Right lobe of liver (tissue), 6 donors: ENCODE results near the gene CD2AP. TPM values are rescaled to one million over a fixed set of nuclear protein-coding genes. Genes with fewer than 3 reads are reported as not detected.

ENCODE experiments used
- ATAC-seq, 4 donors: fragments of 200-7000 bp; cut with Tn5 transposase; one replicate each; pipeline ENCODE4 v1.9.1; 2020; ENCODE audit warnings: mild to moderate bottlenecking in 4 of 4, moderate library complexity in 4 of 4
- DNase-seq, 3 donors: peaks; one replicate each; pipeline ENCODE4 v3.0.0-alpha.2; 2020
- H3K27ac ChIP-seq, 3 donors: fragments of 200-600 bp; one replicate each; pipeline ENCODE4 v1.8.0; 2022
- H3K27me3 ChIP-seq, 2 donors: fragments of 200-600 bp; one replicate each; pipeline ENCODE4 v1.8.0; 2022
- H3K36me3 ChIP-seq, 4 donors: fragments of 200-600 bp; sonication (generic) in 1 of 4; one replicate each; pipeline versions ENCODE4 v1.5.1 to v1.8.0; 2017 to 2022; ENCODE audit warnings: control low read depth in 1 of 4
- H3K4me1 ChIP-seq, 4 donors: fragments of 200-600 bp; sonication (generic) in 1 of 4; one replicate each; pipeline versions ENCODE4 v1.5.1 to v1.8.0; 2017 to 2022; ENCODE audit warnings: control low read depth in 1 of 4
- H3K4me3 ChIP-seq, 3 donors: fragments of 200-600 bp; one replicate each; pipeline ENCODE4 v1.8.0; 2022
- H3K9me3 ChIP-seq, 4 donors: fragments of 200-600 bp; sonication (generic) in 1 of 4; one replicate each; pipeline versions ENCODE4 v1.5.1 to v1.8.0; 2017 to 2022; ENCODE audit warnings: control low read depth in 1 of 4
- CTCF ChIP-seq, 4 donors: fragments of 200-600 bp in 3 of 4; fragments of 450-650 bp in 1 of 4; IDR thresholded peaks; one replicate each; pipeline versions ENCODE4 v1.5.1 to v1.8.0; 2016 to 2022; ENCODE audit warnings: antibody characterized with exemption in 4 of 4, mild to moderate bottlenecking in 2 of 4
- POLR2A ChIP-seq: fragments of 450-650 bp; IDR thresholded peaks from one replicate; pipeline ENCODE4 v1.6.1; 2017; ENCODE audit warnings: antibody characterized with exemption, mild to moderate bottlenecking
- WGBS: methylation state at CpG from one replicate; pipeline ENCODE4 v1.1.6; 2018; ENCODE audit warnings: low coverage, low lambda C conversion rate; ENCODE audit not compliant: insufficient coverage; ENCODE audit errors: missing lambda C conversion rate; 5-methylcytosine and 5-hydroxymethylcytosine counted together
- intact Hi-C, 2 donors: fragments of 100-400 bp; cut with DNase I; formaldehyde crosslinking; loops; one replicate each; pipeline versions ENCODE4 v1.11.2 to v1.14.1; 2022
- total RNA-seq, 6 experiments: library from RNA; depleted of rRNA in 2 of 6; stranded (reverse); fragments of >200 nt in 2 of 6; fragmentation: NEBNext Ultra II Directional in 3 of 6; extraction: Animal tissue kit (Norgen Biotek cat#: 25700) in 3 of 6; gene quantifications; one replicate each; pipeline versions ENCODE4 v1.1.0 to v1.2.4, GENCODE V29; 2016 to 2023
- donor health status: DM: no; HTN: yes; CAD: no.
- donor health status: DM: no; HTN: no; CAD: no.
- donor health status: DM: no; HTN: no; CAD: no.
- donor health status: DM: no; HTN: yes; CAD: no.
- donor health status: DM: no; HTN: yes; CAD: no.

CD2AP gene
- total RNA-seq, 6 experiments from 2014 or later: 12.0 to 24.8 (median 15.1) TPM

GRCh38 chr6:47661960-47662359 lies 184.4 kb downstream of the CD2AP start:
- no peak overlapping the region for H3K27ac ChIP-seq
- peaks cover 0 to 5% of the 10 kb centered on the region in 2 donors for H3K27me3 ChIP-seq
- intact Hi-C loops: no loop called here
- H3K9me3 ChIP-seq: no peaks in the 10 kb centered on the region
- TF ChIP-seq POLR2A: no peak
- TF ChIP-seq CTCF (IDR thresholded peaks at IDR 0.05): no peak
- ATAC-seq (no peak), DNase-seq (no peak)
- no peaks in the 10 kb centered on the region for H3K4me1 ChIP-seq
- no peaks in the 10 kb centered on the region for H3K36me3 ChIP-seq
- 55% methylated on average over 5 of the region's 5 CpGs for WGBS
- no peak overlapping the region for H3K4me3 ChIP-seq

- intact Hi-C loops: no loop called here
- no peaks in the 10 kb centered on the region for H3K9me3 ChIP-seq
- ATAC-seq (no peak), DNase-seq (no peak)
- TF ChIP-seq CTCF (IDR thresholded peaks at IDR 0.05) (no peak), POLR2A (no peak)
- H3K27me3 ChIP-seq: peaks cover 0 to 5% of the 10 kb centered on the region in 2 donors
- WGBS: 72% methylated on average over 12 of the region's 13 CpGs
- H3K27ac ChIP-seq: no peak overlapping the region
- H3K4me3 ChIP-seq: no peak overlapping the region
- no peaks in the 10 kb centered on the region for H3K36me3 ChIP-seq
- H3K4me1 ChIP-seq: no peaks in the 10 kb centered on the region
These were observed 186.1 kb downstream of the CD2AP start for GRCh38 chr6:47663462-47664216.

- DNase-seq (no peak), ATAC-seq (no peak)
- intact Hi-C loops: no loop called here
- Histone ChIP-seq H3K4me1 (no peaks in the 10 kb centered on the region), H3K9me3 (no peaks in the 10 kb centered on the region), H3K27me3 (peaks cover 0 to 5% of the 10 kb centered on the region in 2 donors), H3K27ac (no peak overlapping the region), H3K36me3 (no peaks in the 10 kb centered on the region), H3K4me3 (no peak overlapping the region)
- WGBS: 56% methylated on average over 3 of the region's 3 CpGs
- TF ChIP-seq CTCF (IDR thresholded peaks at IDR 0.05): no peak
- no peak for TF ChIP-seq POLR2A
These were observed 187.5 kb downstream of the CD2AP start for GRCh38 chr6:47665112-47665511.

GRCh38 chr6:47669684-47670513 lies 192.3 kb downstream of the CD2AP start:
- intact Hi-C loops: no loop called here
- DNase-seq: no peak

More at GRCh38 chr6:47669684-47670513, 192.3 kb downstream of the CD2AP start:
- TF ChIP-seq POLR2A (no peak), CTCF (IDR thresholded peaks at IDR 0.05) (no peak)
- H3K27ac ChIP-seq: no peak overlapping the region
- H3K36me3 ChIP-seq: no peaks in the 10 kb centered on the region
- no peak overlapping the region for H3K4me3 ChIP-seq
- no peaks in the 10 kb centered on the region for H3K4me1 ChIP-seq
- WGBS: 13% methylated on average over 6 of the region's 6 CpGs
- H3K27me3 ChIP-seq: peaks cover 0 to 2% of the 10 kb centered on the region in 2 donors
- no peak for ATAC-seq
- no peaks in the 10 kb centered on the region for H3K9me3 ChIP-seq
